K562 (cell line): ENCODE data around the gene CPSF4. TPM values are rescaled to one million over a fixed set of nuclear protein-coding genes. Genes with fewer than 3 reads are reported as not detected.
A peak's percentile ranks its signal among the peaks of the same experiment; 100 is the strongest.

ENCODE experiments used
- BACH1 ChIP-seq: fragments of 200-800 bp; sonication (Bioruptor generic); IDR thresholded peaks from 2 replicates; pipeline ENCODE4 v1.6.1; 2016; ENCODE audit warnings: missing genetic modification characterization, missing compliant biosample characterization
- CBFA2T3 ChIP-seq: fragments of 450-650 bp; IDR thresholded peaks from 2 replicates; pipeline ENCODE4 v1.6.1; 2017
- CCAR2 ChIP-seq: fragments of 200-400 bp; formaldehyde crosslinking; IDR thresholded peaks from 2 replicates; pipeline ENCODE4 v1.6.1; 2017; ENCODE audit warnings: mild to moderate bottlenecking, low read depth, low read length
- MLLT1 ChIP-seq, 2 experiments: fragments of 450-650 bp; IDR thresholded peaks; 2 replicates each; pipeline ENCODE4 v1.6.1; 2016
- MYNN ChIP-seq, 2 experiments: sonication (generic); formaldehyde crosslinking in 1 of 2; IDR thresholded peaks; 2 replicates each; pipeline versions ENCODE4 v1.5.0 to v1.6.1; 2016 to 2020; ENCODE audit warnings: antibody characterized with exemption in 1 of 2, missing genetic modification reagents in 1 of 2
- NKRF ChIP-seq: fragments of 450-650 bp; IDR thresholded peaks from 2 replicates; pipeline ENCODE4 v1.6.1; 2016; ENCODE audit warnings: borderline replicate concordance
- PHF8 ChIP-seq: fragments of 200-600 bp; sonication (generic); IDR thresholded peaks from 2 replicates; pipeline ENCODE4 v1.6.1; 2012; ENCODE audit warnings: mixed run types, mild to moderate bottlenecking, inconsistent platforms, low read length, moderate library complexity, borderline replicate concordance
- POLR2AphosphoS2 ChIP-seq: IDR thresholded peaks from 2 replicates; pipeline ENCODE4 v1.6.1; 2012; ENCODE audit warnings: low read length, improper control_type of control experiment
- POLR2AphosphoS5 ChIP-seq: IDR thresholded peaks from 2 replicates; pipeline ENCODE4 v1.6.1; 2011; ENCODE audit warnings: mild to moderate bottlenecking, low read depth, low read length, moderate library complexity; ENCODE audit not compliant: control insufficient read depth, insufficient read depth
- RBM22 ChIP-seq: fragments of 200-400 bp; formaldehyde crosslinking; IDR thresholded peaks from 2 replicates; pipeline ENCODE4 v1.6.1; 2018; ENCODE audit warnings: low read length, low read depth; ENCODE audit not compliant: poor library complexity, severe bottlenecking
- RFX7 ChIP-seq: fragments of 250-450 bp; sonication (Bioruptor Pico); IDR thresholded peaks from 2 replicates; pipeline ENCODE4 v1.5.1; 2021; ENCODE audit warnings: mild to moderate bottlenecking
- RUNX1 ChIP-seq: sonication (generic); IDR thresholded peaks from 2 replicates; pipeline ENCODE4 v1.6.1; 2016; ENCODE audit warnings: antibody characterized with exemption, low read depth
- SIRT6 ChIP-seq: IDR thresholded peaks from one replicate; pipeline ENCODE4 v1.6.1; 2012; ENCODE audit warnings: low read depth, mild to moderate bottlenecking, control low read depth, inconsistent platforms, low read length, moderate library complexity
- TAF7 ChIP-seq: fragments of 450-650 bp; IDR thresholded peaks from 2 replicates; pipeline ENCODE4 v1.6.1; 2016; ENCODE audit warnings: missing genetic modification characterization, missing compliant biosample characterization
- ZBTB5 ChIP-seq: fragments of 450-650 bp; IDR thresholded peaks from 2 replicates; pipeline ENCODE4 v1.6.1; 2017; ENCODE audit warnings: antibody characterized with exemption
- ZMIZ1 ChIP-seq, 2 experiments: fragments of 150-350 bp in 1 of 2; IDR thresholded peaks; 2 replicates each; pipeline ENCODE4 v1.6.1; 2012 to 2016; ENCODE audit warnings: low read depth in 2 of 2, low read length in 2 of 2, mild to moderate bottlenecking in 1 of 2, moderate library complexity in 1 of 2
- ZNF133 ChIP-seq: fragments of 250-450 bp; sonication (Bioruptor Pico); IDR thresholded peaks from 2 replicates; pipeline ENCODE4 v1.4.0; 2020; ENCODE audit warnings: mild to moderate bottlenecking
- ZNF740 ChIP-seq, 3 experiments: fragments of 200-800 bp in 1 of 3; sonication (Bioruptor generic) in 1 of 3; sonication (generic) in 1 of 3; formaldehyde crosslinking in 1 of 3; IDR thresholded peaks; 2 replicates each; pipeline versions ENCODE4 v1.6.1 to v1.8.0; 2016 to 2022; ENCODE audit warnings: mild to moderate bottlenecking in 2 of 3, missing compliant biosample characterization in 2 of 3, missing genetic modification characterization in 2 of 3, missing genetic modification reagents in 1 of 3
- polyA plus RNA-seq, 8 experiments: library from polyadenylated mRNA; depleted of rRNA in 4 of 8; stranded (reverse) in 5 of 8; unstranded in 3 of 8; fragments of >200 nt; fragmentation: Nextera tagmentation in 2 of 8; fragmentation: Illumina TruSeq in 1 of 8; extraction: Ambion mirVana in 2 of 8; extraction: Trizol in 1 of 8; gene quantifications; 2 replicates each; pipeline versions ENCODE4 v1.2.1 to v1.2.3, GENCODE V29; 2011 to 2014; ENCODE audit warnings: inconsistent platforms in 1 of 8, missing spikeins in 1 of 8
- total RNA-seq, 7 experiments: library from RNA; depleted of rRNA in 6 of 7; stranded (reverse); fragments of >200 nt in 6 of 7; fragmentation: Illumina TruSeq in 2 of 7; extraction: Trizol in 2 of 7; gene quantifications; 2 replicates each; pipeline versions ENCODE4 v1.2.1 to v1.2.3, GENCODE V29; 2011 to 2021; ENCODE audit warnings: low replicate concordance in 1 of 7

Gene CPSF4
- total and polyA plus RNA-seq, 9 of the 15 experiments (the other 6 are each of a cell fraction or from before 2014, with no cell fraction given) = 16.9 to 118 (median 71.7) TPM

- TF ChIP-seq MLLT1 (IDR thresholded peaks at IDR 0.05) (no peak), TAF7 (tag) (no peak), MYNN (IDR thresholded peaks at IDR 0.05) (peak; percentile 56; the same call in 1 of the 2 replicates), MYNN (CRISPR knock-in tag; IDR thresholded peaks at IDR 0.05) (no peak), POLR2AphosphoS5 (0 out of 2 replicates have a peak, but pooled peaks have one; percentile 3), SIRT6 (no peak), CCAR2 (no peak), RBM22 (peak; percentile 85), POLR2AphosphoS2 (peak; percentile 73), ZBTB5 (no peak), BACH1 (tag) (no peak), PHF8 (no peak), ZNF133 (no peak), NKRF (no peak), ZNF740 (CRISPR knock-in tag; IDR thresholded peaks at IDR 0.05) (no peak), ZNF740 (tag; IDR thresholded peaks at IDR 0.05) (no peak), CBFA2T3 (no peak), RUNX1 (no peak), ZMIZ1 (IDR thresholded peaks at IDR 0.05; ENCODE audit: low read depth in 2 of 2, low read length in 2 of 2) (no peak), RFX7 (CRISPR knock-in tag) (no peak)
Measured at GRCh38 chr7:99456288-99456687, 17.5 kb downstream of the CPSF4 start (continued).
